K562 (cell line): Measurements from ENCODE around the gene C4BPB. TPM values are rescaled to one million over a fixed set of nuclear protein-coding genes. Genes with fewer than 3 reads are reported as not detected.

ENCODE experiments used
- ATF3 ChIP-seq, 2 experiments: fragments of 450-650 bp in 1 of 2; sonication (generic) in 1 of 2; formaldehyde crosslinking in 1 of 2; IDR thresholded peaks in 1 of 2; conservative IDR thresholded peaks in 1 of 2; 2 replicates each; pipeline versions ENCODE4 v1.6.1 to v1.8.1; 2016 to 2023; ENCODE audit warnings: mild to moderate bottlenecking in 2 of 2, moderate library complexity in 2 of 2, inconsistent platforms in 1 of 2, missing genetic modification reagents in 1 of 2
- BCOR ChIP-seq: fragments of 450-650 bp; IDR thresholded peaks from 2 replicates; pipeline ENCODE4 v1.6.1; 2016
- CHD1 ChIP-seq: fragments of 200-600 bp; sonication (generic); IDR thresholded peaks from one replicate; pipeline ENCODE4 v1.6.1; 2012; ENCODE audit warnings: mild to moderate bottlenecking, moderate library complexity, low read length, inconsistent platforms
- CREB3 ChIP-seq: fragments of 450-650 bp; conservative IDR thresholded peaks from 2 replicates; pipeline ENCODE4 v1.6.1; 2016; ENCODE audit warnings: missing genetic modification characterization, low read depth, mild to moderate bottlenecking, missing compliant biosample characterization, moderate library complexity
- ETV5 ChIP-seq: sonication (generic); formaldehyde crosslinking; IDR thresholded peaks from 2 replicates; pipeline ENCODE4 v1.4.0; 2020; ENCODE audit warnings: low read depth, mild to moderate bottlenecking, missing genetic modification reagents
- FOXM1 ChIP-seq, 2 experiments: fragments of 450-650 bp in 1 of 2; sonication (generic) in 1 of 2; formaldehyde crosslinking in 1 of 2; IDR thresholded peaks; 2 replicates each; pipeline versions ENCODE4 v1.6.1 to v1.9.0; 2017 to 2022; ENCODE audit warnings: low read depth in 2 of 2, mild to moderate bottlenecking in 2 of 2, missing genetic modification reagents in 1 of 2, moderate library complexity in 1 of 2
- HINFP ChIP-seq: fragments of 450-650 bp; conservative IDR thresholded peaks from 2 replicates; pipeline ENCODE4 v1.6.1; 2016; ENCODE audit warnings: missing genetic modification characterization, low read depth, mild to moderate bottlenecking, control low read depth, missing compliant biosample characterization
- KAT7 ChIP-seq: sonication (generic); formaldehyde crosslinking; IDR thresholded peaks from 2 replicates; pipeline ENCODE4 v1.8.0; 2022; ENCODE audit warnings: missing genetic modification reagents, mild to moderate bottlenecking, borderline replicate concordance
- MXI1 ChIP-seq: IDR thresholded peaks from 2 replicates; pipeline ENCODE4 v1.6.1; 2011; ENCODE audit warnings: low read depth, mild to moderate bottlenecking, improper control_type of control experiment, low read length
- PHB ChIP-seq: fragments of 250-450 bp; sonication (Bioruptor Pico); IDR thresholded peaks from 2 replicates; pipeline ENCODE4 v1.5.0; 2021
- PHF8 ChIP-seq: fragments of 200-600 bp; sonication (generic); IDR thresholded peaks from 2 replicates; pipeline ENCODE4 v1.6.1; 2012; ENCODE audit warnings: mixed run types, mild to moderate bottlenecking, inconsistent platforms, low read length, moderate library complexity, borderline replicate concordance
- RB1 ChIP-seq: fragments of 450-650 bp; IDR thresholded peaks from 2 replicates; pipeline ENCODE4 v1.6.1; 2017; ENCODE audit warnings: low read depth, mild to moderate bottlenecking
- THRB ChIP-seq: fragments of 450-650 bp; formaldehyde crosslinking; conservative IDR thresholded peaks from 2 replicates; pipeline ENCODE4 v1.4.0; 2022; ENCODE audit warnings: mild to moderate bottlenecking, missing genetic modification characterization
- VEZF1 ChIP-seq: fragments of 200-800 bp; sonication (Bioruptor generic); IDR thresholded peaks from 2 replicates; pipeline ENCODE4 v1.6.1; 2017; ENCODE audit warnings: missing genetic modification characterization, missing compliant biosample characterization
- ZBTB7A ChIP-seq: IDR thresholded peaks from 2 replicates; pipeline ENCODE4 v1.6.1; 2011; ENCODE audit warnings: low read depth, mild to moderate bottlenecking, low read length, moderate library complexity, borderline replicate concordance; ENCODE audit not compliant: control insufficient read depth
- ZBTB9 ChIP-seq: fragments of 450-650 bp; formaldehyde crosslinking; IDR thresholded peaks from 2 replicates; pipeline ENCODE4 v1.4.0; 2020; ENCODE audit warnings: mild to moderate bottlenecking, moderate library complexity
- polyA plus RNA-seq, 8 experiments: library from polyadenylated mRNA; depleted of rRNA in 4 of 8; stranded (reverse) in 5 of 8; unstranded in 3 of 8; fragments of >200 nt; fragmentation: Nextera tagmentation in 2 of 8; fragmentation: Illumina TruSeq in 1 of 8; extraction: Ambion mirVana in 2 of 8; extraction: Trizol in 1 of 8; gene quantifications; 2 replicates each; pipeline versions ENCODE4 v1.2.1 to v1.2.3, GENCODE V29; 2011 to 2014; ENCODE audit warnings: inconsistent platforms in 1 of 8, missing spikeins in 1 of 8
- total RNA-seq, 7 experiments: library from RNA; depleted of rRNA in 6 of 7; stranded (reverse); fragments of >200 nt in 6 of 7; fragmentation: Illumina TruSeq in 2 of 7; extraction: Trizol in 2 of 7; gene quantifications; 2 replicates each; pipeline versions ENCODE4 v1.2.1 to v1.2.3, GENCODE V29; 2011 to 2021; ENCODE audit warnings: low replicate concordance in 1 of 7

The C4BPB gene
- total and polyA plus RNA-seq, 9 of the 15 experiments (the other 6 are each of a cell fraction or from before 2014, with no cell fraction given) = not detected

- 0 out of 2 replicates have a peak, but pooled peaks have one; percentile 67 for TF ChIP-seq THRB
- TF ChIP-seq PHB = peak; percentile 94; the same call in 1 of the 2 replicates
- TF ChIP-seq VEZF1 (CRISPR knock-in tag) = peak; percentile 57
- TF ChIP-seq FOXM1 (IDR thresholded peaks at IDR 0.05; ENCODE audit: low read depth) = no peak; the same call in 1 of the 2 replicates
- TF ChIP-seq FOXM1 (CRISPR knock-in tag; IDR thresholded peaks at IDR 0.05; ENCODE audit: low read depth) = 0 out of 2 replicates have a peak, but pooled peaks have one; percentile 78
- peak; percentile 86; the same call in 1 of the 2 replicates for TF ChIP-seq KAT7 (CRISPR knock-in tag)
- TF ChIP-seq ATF3 (IDR thresholded peaks at IDR 0.05) = no peak; the same call in 1 of the 2 replicates
- TF ChIP-seq ATF3 (CRISPR knock-in tag; conservative IDR thresholded peaks at IDR 0.05) = 0 out of 2 replicates have a peak, but pooled peaks have one; percentile 18
- peak; percentile 60; the same call in 1 of the 2 replicates for TF ChIP-seq ZBTB7A
- TF ChIP-seq PHF8 = peak; percentile 89; the same call in 1 of the 2 replicates
- TF ChIP-seq CREB3 (tag) = 0 out of 2 replicates have a peak, but pooled peaks have one; percentile 49
- no peak for TF ChIP-seq CHD1
- TF ChIP-seq ZBTB9 (CRISPR knock-in tag) = no peak
- TF ChIP-seq BCOR = peak; percentile 62
- 0 out of 2 replicates have a peak, but pooled peaks have one; percentile 10 for TF ChIP-seq RB1
- TF ChIP-seq MXI1 = peak; percentile 94
- peak; percentile 65; the same call in 1 of the 2 replicates for TF ChIP-seq HINFP (tag)
- TF ChIP-seq ETV5 = peak; percentile 66; the same call in 1 of the 2 replicates
Observed at GRCh38 chr1:207052911-207053769, 35.5 kb upstream of the C4BPB start, which contains the start of gene PFKFB2 (continued).
